ENCODE measurements around the gene THBS4.

- TF ChIP-seq ZFP3 (CRISPR knock-in tag; IDR thresholded peaks at IDR 0.05): no peak
- no peak for TF ChIP-seq ZFP30 (CRISPR knock-in tag; IDR thresholded peaks at IDR 0.05)
Measured at GRCh38 chr5:80060966-80061365, 25.8 kb downstream of the THBS4 start.

Measured in SK-N-SH treated with all-trans-retinoic acid at 6 μM for 48 hours (cell line).